H1 (cell line): Measurements from ENCODE around the gene CSPG5. TPM values are rescaled to one million over a fixed set of nuclear protein-coding genes. Genes with fewer than 3 reads are reported as not detected.

Experiments
- CTCF ChIA-PET: fragments of 300-600 bp; sonication (Branson Sonifier 250); formaldehyde crosslinking; loops from one replicate; lab custom pipeline; 2021; ENCODE audit not compliant: partially characterized antibody; lab: Charles Lee
- POLR2A ChIA-PET: fragments of 300-600 bp; sonication (Branson Sonifier 250); formaldehyde crosslinking; loops from one replicate; lab custom pipeline; 2021; ENCODE audit warnings: inconsistent platforms; ENCODE audit not compliant: partially characterized antibody; lab: Charles Lee
- DNase-seq, 2 experiments: peaks; one replicate each; pipeline versions ENCODE4 v3.0.0 to v3.0.0-alpha.2; 2010 to 2022; ENCODE audit warnings: low spot score in 2 of 2, low read depth in 1 of 2, mixed read lengths in 1 of 2
- FAIRE-seq: peaks from 2 replicates; lab custom pipeline; 2011; peaks lifted over from hg19 to GRCh38; lab: Jason Lieb, UNC
- H2AFZ ChIP-seq: 2 replicates; pipeline ENCODE4 v1.8.1; 2012; ENCODE audit warnings: low read length, inconsistent platforms
- H2AK5ac ChIP-seq: 2 replicates; pipeline ENCODE4 v1.6.1; 2013; ENCODE audit warnings: low read depth, low read length
- H2BK120ac ChIP-seq: replicated peaks from 2 replicates; pipeline ENCODE3; 2013; ENCODE audit warnings: low read depth, low read length, inconsistent platforms
- H2BK12ac ChIP-seq: 2 replicates; pipeline ENCODE4 v1.6.1; 2013; ENCODE audit warnings: low read depth, low read length
- H2BK15ac ChIP-seq: 2 replicates; pipeline ENCODE4 v1.6.1; 2013; ENCODE audit warnings: low read length
- H2BK20ac ChIP-seq: 2 replicates; pipeline ENCODE4 v1.6.1; 2013; ENCODE audit warnings: low read length
- H2BK5ac ChIP-seq: 2 replicates; pipeline ENCODE4 v1.6.1; 2013; ENCODE audit warnings: low read depth, low read length
- H3K14ac ChIP-seq: 2 replicates; pipeline ENCODE4 v1.6.1; 2013; ENCODE audit warnings: inconsistent platforms; ENCODE audit not compliant: insufficient read length
- H3K18ac ChIP-seq: 2 replicates; pipeline ENCODE4 v1.6.1; 2013; ENCODE audit warnings: low read length; ENCODE audit errors: extremely low read depth
- H3K23ac ChIP-seq: 2 replicates; pipeline ENCODE4 v1.6.1; 2013; ENCODE audit warnings: inconsistent platforms; ENCODE audit not compliant: insufficient read length
- H3K23me2 ChIP-seq: 2 replicates; pipeline ENCODE4 v1.6.1; 2013; ENCODE audit warnings: low read depth, low read length
- H3K27ac ChIP-seq: 2 replicates; pipeline ENCODE4 v1.6.1; 2011; ENCODE audit warnings: low read depth, low read length, inconsistent platforms
- H3K27me3 ChIP-seq, 4 experiments: replicated peaks in 1 of 4; 1 replicate in 1 of 4; 2 replicates in 3 of 4; pipeline versions ENCODE4 v1.6.1 to v1.8.1; 2011 to 2013; ENCODE audit warnings: low read length in 3 of 4, mild to moderate bottlenecking in 3 of 4, inconsistent platforms in 2 of 4, mixed read lengths in 2 of 4, moderate library complexity in 1 of 4; ENCODE audit not compliant: control insufficient read depth in 3 of 4, insufficient read depth in 3 of 4; ENCODE audit errors: extremely low read depth in 1 of 4
- H3K36me3 ChIP-seq, 4 experiments: 2 replicates each; pipeline versions ENCODE4 v1.6.1 to v1.8.1; 2011 to 2013; ENCODE audit warnings: mild to moderate bottlenecking in 4 of 4, low read length in 3 of 4, moderate library complexity in 2 of 4, control low read depth in 1 of 4, inconsistent platforms in 1 of 4; ENCODE audit not compliant: insufficient read depth in 4 of 4, control insufficient read depth in 2 of 4
- H3K4ac ChIP-seq: replicated peaks from 2 replicates; pipeline ENCODE3; 2013; ENCODE audit warnings: low read length, low read depth, mixed read lengths, inconsistent platforms; ENCODE audit not compliant: insufficient read length
- H3K4me1 ChIP-seq, 4 experiments: replicated peaks in 1 of 4; 1 replicate in 1 of 4; 2 replicates in 3 of 4; pipeline versions ENCODE4 v1.6.1 to v1.8.1; 2011 to 2013; ENCODE audit warnings: low read length in 3 of 4, inconsistent platforms in 2 of 4, mixed read lengths in 1 of 4; ENCODE audit not compliant: insufficient read depth in 4 of 4, control insufficient read depth in 3 of 4
- H3K4me2 ChIP-seq, 2 experiments: 2 replicates each; pipeline versions ENCODE4 v1.6.1 to v1.8.1; 2011 to 2013; ENCODE audit warnings: low read depth in 2 of 2, low read length in 2 of 2, control low read depth in 1 of 2, inconsistent platforms in 1 of 2, mild to moderate bottlenecking in 1 of 2; ENCODE audit not compliant: insufficient read depth in 1 of 2
- H3K4me3 ChIP-seq, 4 experiments: fragments of 200-600, 300-600 bp in 1 of 4; sonication (generic), shearing (Covaris generic), sonication (Bioruptor Twin) in 1 of 4; 2 replicates each; pipeline versions ENCODE4 v1.5.1 to v1.8.1; 2011 to 2016; ENCODE audit warnings: low read length in 4 of 4, low read depth in 3 of 4, control low read depth in 2 of 4, inconsistent platforms in 2 of 4, mild to moderate bottlenecking in 2 of 4, mixed read lengths in 1 of 4, moderate library complexity in 1 of 4; ENCODE audit not compliant: insufficient read depth in 2 of 4; ENCODE audit errors: extremely low read depth in 1 of 4
- H3K56ac ChIP-seq: replicated peaks from 2 replicates; pipeline ENCODE3; 2013; ENCODE audit warnings: low read depth, mild to moderate bottlenecking, mixed read lengths, low read length, inconsistent platforms; ENCODE audit not compliant: insufficient read length
- H3K79me1 ChIP-seq: 2 replicates; pipeline ENCODE4 v1.6.1; 2013; ENCODE audit warnings: low read depth, low read length, control low read depth
- H3K79me2 ChIP-seq, 2 experiments: 2 replicates each; pipeline versions ENCODE4 v1.6.1 to v1.8.1; 2012 to 2013; ENCODE audit warnings: low read length in 2 of 2, mild to moderate bottlenecking in 2 of 2, inconsistent platforms in 1 of 2; ENCODE audit not compliant: insufficient read depth in 2 of 2, control insufficient read depth in 1 of 2
- H3K9ac ChIP-seq, 4 experiments: replicated peaks in 1 of 4; 1 replicate in 1 of 4; 2 replicates in 3 of 4; pipeline versions ENCODE4 v1.6.1 to v1.8.1; 2011 to 2013; ENCODE audit warnings: low read depth in 3 of 4, low read length in 3 of 4, control low read depth in 2 of 4, mild to moderate bottlenecking in 2 of 4, moderate library complexity in 2 of 4, inconsistent platforms in 1 of 4; ENCODE audit errors: extremely low read depth in 1 of 4
- H3K9me3 ChIP-seq, 2 experiments: 2 replicates each; pipeline versions ENCODE4 v1.6.1 to v1.8.1; 2012 to 2013; ENCODE audit warnings: mild to moderate bottlenecking in 2 of 2, moderate library complexity in 2 of 2, control low read depth in 1 of 2, inconsistent platforms in 1 of 2, low read depth in 1 of 2, low read length in 1 of 2, mixed read lengths in 1 of 2; ENCODE audit not compliant: insufficient read depth in 2 of 2
- H4K20me1 ChIP-seq, 2 experiments: replicated peaks in 1 of 2; 2 replicates each; pipeline versions ENCODE3 to v1.8.1; 2011 to 2013; ENCODE audit warnings: inconsistent platforms in 2 of 2, low read length in 2 of 2, mild to moderate bottlenecking in 1 of 2; ENCODE audit not compliant: insufficient read depth in 2 of 2, control insufficient read depth in 1 of 2
- H4K5ac ChIP-seq: 2 replicates; pipeline ENCODE4 v1.6.1; 2013; ENCODE audit warnings: low read length, low read depth, mixed read lengths, inconsistent platforms; ENCODE audit not compliant: insufficient read length
- H4K8ac ChIP-seq: 2 replicates; pipeline ENCODE4 v1.8.0; 2013; ENCODE audit warnings: mild to moderate bottlenecking, moderate library complexity, low read length, inconsistent platforms; ENCODE audit not compliant: insufficient read depth; ENCODE audit errors: extremely low read depth
- H4K91ac ChIP-seq: replicated peaks from 2 replicates; pipeline ENCODE3; 2013; ENCODE audit warnings: low read length, mixed read lengths, inconsistent platforms; ENCODE audit not compliant: insufficient read length
- POLR2A ChIP-seq, 2 experiments: IDR thresholded peaks; 1 replicate in 1 of 2; 2 replicates in 1 of 2; pipeline ENCODE4 v1.6.1; 2011; ENCODE audit warnings: low read depth in 2 of 2, low read length in 2 of 2, mild to moderate bottlenecking in 2 of 2; ENCODE audit errors: control extremely low read depth in 1 of 2
- POLR2AphosphoS5 ChIP-seq: IDR thresholded peaks from 2 replicates; pipeline ENCODE4 v1.6.1; 2011; ENCODE audit warnings: low read depth, low read length
- whole genome bisulfite sequencing, 2 experiments: shearing (Covaris generic) in 1 of 2; methylation state at CpG; one replicate each; pipeline versions ENCODE4 v1.1.6 to v1.1.7; 2013 to 2015; ENCODE audit warnings: low lambda C conversion rate in 2 of 2, mixed read lengths in 2 of 2, inconsistent platforms in 1 of 2, low coverage in 1 of 2, missing lambda C conversion rate in 1 of 2; ENCODE audit not compliant: insufficient replicate concordance in 2 of 2, insufficient coverage in 1 of 2, insufficient read length in 1 of 2; ENCODE audit errors: extremely low coverage in 1 of 2, missing lambda C conversion rate in 1 of 2; 5-methylcytosine and 5-hydroxymethylcytosine counted together
- polyA plus RNA-seq, 7 experiments: library from polyadenylated mRNA; depleted of rRNA in 3 of 7; stranded (reverse) in 5 of 7; unstranded in 2 of 7; fragments of >200 nt in 5 of 7; fragments of 200-250 nt in 2 of 7; gene quantifications; 1 replicate in 5 of 7; 2 replicates in 1 of 7; 4 replicates in 1 of 7; pipeline versions ENCODE4 v1.2.1 to v1.2.3, GENCODE V29; 2011 to 2013; ENCODE audit warnings: missing spikeins in 2 of 7, mixed read lengths in 2 of 7
- total RNA-seq: library from RNA; stranded (reverse); fragmentation: NEBNext Ultra II Directional; extraction: Animal tissue kit (Norgen Biotek cat#: 25700); gene quantifications from 2 replicates; pipeline ENCODE4 v1.2.1, GENCODE V29; 2021
- TF ChIP-seq, protein P1 (sequence below), 3 experiments: IDR thresholded peaks; 1 replicate in 2 of 3; 2 replicates in 1 of 3; pipeline versions ENCODE4 v1.5.1 to v1.6.1; 2011; ENCODE audit warnings: low read length in 3 of 3, mild to moderate bottlenecking in 3 of 3, inconsistent platforms in 2 of 3, low read depth in 1 of 3, moderate library complexity in 1 of 3; ENCODE audit not compliant: insufficient read depth in 1 of 3; ENCODE audit errors: control extremely low read depth in 1 of 3
- TF ChIP-seq, protein P2 (sequence below): IDR thresholded peaks from 2 replicates; pipeline ENCODE4 v1.6.1; 2012; ENCODE audit warnings: inconsistent platforms

Gene CSPG5
- total and polyA plus RNA-seq, 2 of the 8 experiments (the other 6 are each of a cell fraction or from before 2014, with no cell fraction given) = 2.1 to 7.4 TPM

DNA sequence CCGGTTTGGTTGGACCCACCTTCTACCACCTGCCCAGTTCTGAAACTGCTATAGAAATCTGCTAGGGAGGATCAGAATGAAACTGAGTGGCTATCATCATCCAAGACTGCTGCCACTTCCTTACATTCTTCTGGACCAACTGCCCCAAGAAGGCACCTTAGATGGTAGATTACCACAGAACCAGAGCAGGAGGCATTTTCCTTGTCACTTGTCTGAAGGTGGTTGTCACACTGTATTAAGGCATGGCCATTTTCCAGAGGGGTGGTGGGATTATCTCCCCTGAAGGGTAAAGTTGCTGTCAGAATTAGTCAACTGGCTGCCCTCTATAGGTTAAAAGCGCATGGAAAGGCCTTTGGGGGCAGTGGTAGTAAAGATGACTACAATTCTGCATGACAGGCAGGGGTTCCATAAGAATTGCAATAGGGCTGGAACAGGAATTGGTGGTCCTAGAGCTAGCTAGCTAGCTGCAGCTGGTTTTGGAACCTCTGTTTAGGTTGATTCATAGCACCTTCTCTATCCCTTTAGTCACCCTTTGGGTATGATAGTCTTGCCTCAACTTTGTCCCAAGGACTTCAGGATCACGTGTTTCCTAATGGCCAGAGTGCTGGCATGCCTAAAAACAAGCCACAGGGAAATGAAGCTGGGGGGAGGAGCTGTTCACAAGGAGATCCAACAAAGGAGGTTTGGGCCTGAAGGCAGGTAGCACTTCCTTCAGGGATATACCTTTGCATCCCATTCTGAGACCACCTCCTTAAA, 4.8 kb upstream of the CSPG5 start:
- no peak overlapping the region for H4K8ac ChIP-seq
- no peak overlapping the region for H2BK12ac ChIP-seq
- H3K23ac ChIP-seq = no peak overlapping the region
- no peak for FAIRE-seq
- TF ChIP-seq POLR2AphosphoS5 (peak; percentile 18; the same call in 1 of the 2 replicates), POLR2A (IDR thresholded peaks at IDR 0.05; ENCODE audit: control extremely low read depth in 1 of 2, low read depth in 2 of 2, low read length in 2 of 2) (peak in 1 of 2 experiments; percentile 47; a peak in 1 of 3 replicates)
- TF ChIP-seq, protein P1, sequence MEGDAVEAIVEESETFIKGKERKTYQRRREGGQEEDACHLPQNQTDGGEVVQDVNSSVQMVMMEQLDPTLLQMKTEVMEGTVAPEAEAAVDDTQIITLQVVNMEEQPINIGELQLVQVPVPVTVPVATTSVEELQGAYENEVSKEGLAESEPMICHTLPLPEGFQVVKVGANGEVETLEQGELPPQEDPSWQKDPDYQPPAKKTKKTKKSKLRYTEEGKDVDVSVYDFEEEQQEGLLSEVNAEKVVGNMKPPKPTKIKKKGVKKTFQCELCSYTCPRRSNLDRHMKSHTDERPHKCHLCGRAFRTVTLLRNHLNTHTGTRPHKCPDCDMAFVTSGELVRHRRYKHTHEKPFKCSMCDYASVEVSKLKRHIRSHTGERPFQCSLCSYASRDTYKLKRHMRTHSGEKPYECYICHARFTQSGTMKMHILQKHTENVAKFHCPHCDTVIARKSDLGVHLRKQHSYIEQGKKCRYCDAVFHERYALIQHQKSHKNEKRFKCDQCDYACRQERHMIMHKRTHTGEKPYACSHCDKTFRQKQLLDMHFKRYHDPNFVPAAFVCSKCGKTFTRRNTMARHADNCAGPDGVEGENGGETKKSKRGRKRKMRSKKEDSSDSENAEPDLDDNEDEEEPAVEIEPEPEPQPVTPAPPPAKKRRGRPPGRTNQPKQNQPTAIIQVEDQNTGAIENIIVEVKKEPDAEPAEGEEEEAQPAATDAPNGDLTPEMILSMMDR (IDR thresholded peaks at IDR 0.05; ENCODE audit: control extremely low read depth in 1 of 3, insufficient read depth in 1 of 3, low read depth in 1 of 3, low read length in 3 of 3) = peak in 2 of 3 experiments; percentile 4 to 13; a peak in 2 of 4 replicates
- TF ChIP-seq, protein P2, sequence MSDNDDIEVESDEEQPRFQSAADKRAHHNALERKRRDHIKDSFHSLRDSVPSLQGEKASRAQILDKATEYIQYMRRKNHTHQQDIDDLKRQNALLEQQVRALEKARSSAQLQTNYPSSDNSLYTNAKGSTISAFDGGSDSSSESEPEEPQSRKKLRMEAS = no peak; the same call in 1 of the 2 replicates
- WGBS, 2 experiments = 77% methylated on average over 3 of the region's 3 CpGs; no CpG with 5 or more reads in 1 of the 2 experiments
- H3K4me2 ChIP-seq = no peak overlapping the region
- H3K23me2 ChIP-seq = peaks cover 3% of the 10 kb centered on the region; the same call in 1 of the 2 replicates
- H3K56ac ChIP-seq = no peak overlapping the region
- no peak overlapping the region for H2BK15ac ChIP-seq
- H4K5ac ChIP-seq = no peak overlapping the region
- H3K9me3 ChIP-seq = no peaks in the 10 kb centered on the region
- peaks cover 10 to 18% (median 15%) of the 10 kb centered on the region in 4 experiments; a peak in 6 of 7 replicates for H3K27me3 ChIP-seq
- no peak overlapping the region for H3K27ac ChIP-seq
- no peak overlapping the region for H2BK20ac ChIP-seq
- no peak overlapping the region for H2BK120ac ChIP-seq
- H2AK5ac ChIP-seq = no peak overlapping the region
- no peaks in the 10 kb centered on the region for H3K79me1 ChIP-seq
- no peak overlapping the region for H3K4me3 ChIP-seq
- H3K4me1 ChIP-seq = peaks cover 0 to 4% (median 2%) of the 10 kb centered on the region in 4 experiments; a peak in 2 of 7 replicates
- H3K18ac ChIP-seq = no peak overlapping the region
- DNase-seq = no peak
- no peak overlapping the region for H2AFZ ChIP-seq
- H4K20me1 ChIP-seq = peaks cover 0 to 3% of the 10 kb centered on the region in 2 experiments
- H3K36me3 ChIP-seq = peaks cover 10 to 31% (median 20%) of the 10 kb centered on the region in 4 experiments; a peak in 7 of 8 replicates
- no peaks in the 10 kb centered on the region for H3K79me2 ChIP-seq
- no peak overlapping the region for H2BK5ac ChIP-seq
- H3K9ac ChIP-seq = no peak overlapping the region
- H3K4ac ChIP-seq = no peak overlapping the region
- POLR2A ChIA-PET = interaction anchor here (0.9 to 1.5 kb wide), 5 partner anchors 11 to 171 kb away, joined by 3 to 5 read pairs (median 4); no protein-coding TSS in a partner anchor
- CTCF ChIA-PET = interaction anchor here (0.9 kb wide), 1 partner anchor 23 kb away, joined by 4 read pairs; no protein-coding TSS in a partner anchor
- no peak overlapping the region for H3K14ac ChIP-seq
- H4K91ac ChIP-seq = no peak overlapping the region
